Endothelial cell of umbilical vein (primary cell): ENCODE data around the gene PCGF1. TPM values are rescaled to one million over a fixed set of nuclear protein-coding genes. Genes with fewer than 3 reads are reported as not detected.
"Not testable (repeated sequence)": the region's sequence is repeated elsewhere in the genome, so short reads cannot be mapped to it uniquely, and the experiment has no call there.

ENCODE experiments used
- BruUV-seq: library from RNA; stranded (reverse); fragments of 400-500 nt; replicated peaks from 2 replicates; lab custom pipeline; 2021; lab: Mats Ljungman, UMichigan
- CTCF ChIA-PET: fragments of 300-600, 350-600 bp; sonication (Branson Sonifier 250); formaldehyde crosslinking; loops from one replicate; lab custom pipeline; 2021; ENCODE audit warnings: antibody characterized with exemption, inconsistent platforms; lab: Charles Lee
- POLR2A ChIA-PET: fragments of 300-600, 350-600 bp; sonication (Branson Sonifier 250); formaldehyde crosslinking; loops from one replicate; lab custom pipeline; 2021; ENCODE audit warnings: antibody characterized with exemption, inconsistent platforms; lab: Charles Lee
- DNase-seq: peaks from one replicate; pipeline ENCODE4 v3.0.0-alpha.2; 2011; ENCODE audit warnings: low read depth, low spot score
- FAIRE-seq: peaks from 2 replicates; lab custom pipeline; 2011; peaks lifted over from hg19 to GRCh38; lab: Jason Lieb, UNC
- H2AFZ ChIP-seq: 2 replicates; pipeline ENCODE4 v1.6.0; 2012; ENCODE audit warnings: low read depth, low read length, control low read depth, inconsistent platforms
- H3K27ac ChIP-seq: 2 replicates; pipeline ENCODE4 v1.5.1; 2011; ENCODE audit warnings: low read depth, mild to moderate bottlenecking, control low read depth, low read length, moderate library complexity; ENCODE audit not compliant: insufficient read depth
- H3K27me3 ChIP-seq, 2 experiments: 2 replicates each; pipeline versions ENCODE4 v1.6.0 to v1.6.1; 2011; ENCODE audit warnings: low read length in 2 of 2, mixed read lengths in 1 of 2; ENCODE audit not compliant: control insufficient read depth in 2 of 2, insufficient read depth in 2 of 2
- H3K36me3 ChIP-seq, 2 experiments: 2 replicates in 1 of 2; 3 replicates in 1 of 2; pipeline ENCODE4 v1.5.1; 2011; ENCODE audit warnings: low read length in 2 of 2, mild to moderate bottlenecking in 1 of 2, moderate library complexity in 1 of 2; ENCODE audit not compliant: control insufficient read depth in 2 of 2, insufficient read depth in 2 of 2; ENCODE audit errors: extremely low read depth in 1 of 2
- H3K4me1 ChIP-seq: 3 replicates; pipeline ENCODE4 v1.5.1; 2011; ENCODE audit warnings: mild to moderate bottlenecking, low read length; ENCODE audit not compliant: control insufficient read depth, insufficient read depth; ENCODE audit errors: extremely low read depth
- H3K4me2 ChIP-seq: 2 replicates; pipeline ENCODE4 v1.6.1; 2011; ENCODE audit warnings: low read length, control low read depth, mixed read lengths; ENCODE audit not compliant: insufficient read depth
- H3K4me3 ChIP-seq, 3 experiments: fragments of 200-600 bp in 1 of 3; sonication (generic), shearing (Covaris generic) in 1 of 3; replicated peaks in 1 of 3; 2 replicates each; pipeline ENCODE4 v1.5.1; 2011 to 2016; ENCODE audit warnings: control low read depth in 3 of 3, low read length in 3 of 3, mild to moderate bottlenecking in 2 of 3, inconsistent platforms in 1 of 3, low read depth in 1 of 3, moderate library complexity in 1 of 3; ENCODE audit not compliant: insufficient read depth in 1 of 3
- H3K79me2 ChIP-seq: 2 replicates; pipeline ENCODE4 v1.6.0; 2012; ENCODE audit warnings: low read length, inconsistent platforms; ENCODE audit not compliant: control insufficient read depth, insufficient read depth
- H3K9ac ChIP-seq: replicated peaks from 2 replicates; pipeline ENCODE3; 2011; ENCODE audit warnings: low read length, control low read depth; ENCODE audit not compliant: insufficient read depth; ENCODE audit errors: extremely low read depth
- H3K9me1 ChIP-seq: replicated peaks from 3 replicates; pipeline ENCODE4 v1.6.0; 2011; ENCODE audit warnings: mild to moderate bottlenecking, low read length; ENCODE audit not compliant: control insufficient read depth, insufficient read depth; ENCODE audit errors: extremely low read depth
- H3K9me3 ChIP-seq: replicated peaks from 2 replicates; pipeline ENCODE4 v1.5.1; 2012; ENCODE audit warnings: low read length, inconsistent platforms; ENCODE audit not compliant: control insufficient read depth, insufficient read depth
- H4K20me1 ChIP-seq: replicated peaks from 2 replicates; pipeline ENCODE3; 2011; ENCODE audit warnings: mild to moderate bottlenecking, low read length; ENCODE audit not compliant: control insufficient read depth, insufficient read depth; ENCODE audit errors: extremely low read depth
- CTCF ChIP-seq, 2 donors: IDR thresholded peaks; 1 replicate in 1 of 2; 2 replicates in 1 of 2; pipeline ENCODE4 v1.5.1; 2011; ENCODE audit warnings: low read length in 2 of 2, mild to moderate bottlenecking in 2 of 2, moderate library complexity in 2 of 2, control low read depth in 1 of 2, inconsistent platforms in 1 of 2, low read depth in 1 of 2; ENCODE audit not compliant: insufficient read depth in 1 of 2; ENCODE audit errors: extremely low read depth in 1 of 2
- EZH2 ChIP-seq: IDR thresholded peaks from 2 replicates; pipeline ENCODE4 v1.6.1; 2012; ENCODE audit warnings: borderline replicate concordance, low read depth, mild to moderate bottlenecking, moderate library complexity, low read length, inconsistent platforms; ENCODE audit not compliant: severe bottlenecking
- FOS ChIP-seq: IDR thresholded peaks from 2 replicates; pipeline ENCODE4 v1.6.1; 2011; ENCODE audit warnings: mild to moderate bottlenecking, low read length, moderate library complexity, borderline replicate concordance; ENCODE audit not compliant: insufficient read depth
- JUN ChIP-seq: IDR thresholded peaks from 2 replicates; pipeline ENCODE4 v1.6.1; 2011; ENCODE audit warnings: borderline replicate concordance, low read depth; ENCODE audit not compliant: insufficient read length, insufficient read depth
- MAX ChIP-seq: IDR thresholded peaks from 2 replicates; pipeline ENCODE4 v1.6.1; 2011; ENCODE audit not compliant: insufficient read depth, insufficient read length
- MYC ChIP-seq: IDR thresholded peaks from one replicate; pipeline ENCODE4 v1.6.1; 2011; ENCODE audit warnings: mild to moderate bottlenecking, low read depth, low read length
- POLR2A ChIP-seq: IDR thresholded peaks from 2 replicates; pipeline ENCODE4 v1.6.1; 2012; ENCODE audit warnings: low read depth, mild to moderate bottlenecking, control low read depth, low read length
- dilution Hi-C: fragments of 300-500 bp; cut with MboI; formaldehyde crosslinking; loops from one replicate; pipeline ENCODE4 v1.15.0; 2019; ENCODE audit warnings: low sequenced_read_pairs; ENCODE audit not compliant: extremely low pct_ligation_motif_present
- intact Hi-C: fragments of 100-400 bp; cut with micrococcal nuclease; formaldehyde crosslinking; loops from one replicate; pipeline ENCODE4 v1.10.0; 2022
- polyA plus RNA-seq, 4 experiments: library from polyadenylated mRNA; depleted of rRNA in 3 of 4; stranded (reverse) in 3 of 4; unstranded in 1 of 4; fragments of >200 nt; gene quantifications; 2 replicates each; pipeline versions ENCODE4 v1.2.1 to v1.2.3, GENCODE V29; 2011 to 2012; ENCODE audit warnings: missing spikeins in 1 of 4
- total RNA-seq: library from RNA; stranded (reverse); gene quantifications from 2 replicates; pipeline ENCODE4 v1.2.3, GENCODE V29; 2021

PCGF1 gene
- total and polyA plus RNA-seq, 2 donors (not counting 3 experiments of a cell fraction or from before 2014, with no cell fraction given): 17.4 to 19.2 TPM

GRCh38 chr2:74461187-74462053 is 46.1 kb downstream of the PCGF1 start:
- intact Hi-C loops: no loop called here
- H3K27ac ChIP-seq: no peak overlapping the region
- BruUV-seq: TSS peak; percentile 10
- no peaks in the 10 kb centered on the region for H4K20me1 ChIP-seq
- peaks cover 20% of the 10 kb centered on the region for H3K4me1 ChIP-seq
- FAIRE-seq (no peak), DNase-seq (no peak)
- H3K36me3 ChIP-seq: peaks cover 0 to 12% of the 10 kb centered on the region in 2 experiments
- no peak overlapping the region for H3K9ac ChIP-seq
- H3K4me2 ChIP-seq: no peak overlapping the region
- peaks cover 17% of the 10 kb centered on the region for H3K79me2 ChIP-seq
- no peak overlapping the region for H3K4me3 ChIP-seq
- dilution Hi-C loops: no loop called here
- no peaks in the 10 kb centered on the region for H3K9me3 ChIP-seq
- TF ChIP-seq JUN (no peak), EZH2 (no peak), FOS (no peak), MYC (no peak), CTCF (IDR thresholded peaks at IDR 0.05; ENCODE audit: extremely low read depth in 1 of 2, insufficient read depth in 1 of 2, low read depth in 1 of 2, low read length in 2 of 2) (no peak), MAX (no peak), POLR2A (no peak)
- no peaks in the 10 kb centered on the region for H3K27me3 ChIP-seq
- H3K9me1 ChIP-seq: no peaks in the 10 kb centered on the region
- CTCF ChIA-PET: interaction anchor here (0.6 to 1.5 kb wide), 5 partner anchors 13 to 126 kb away, joined by 4 to 8 read pairs (median 4); no protein-coding TSS in a partner anchor
- no peak overlapping the region for H2AFZ ChIP-seq
- POLR2A ChIA-PET: interaction anchor here (0.5 kb wide), 1 partner anchor 9 kb away, joined by 3 read pairs; no protein-coding TSS in a partner anchor

GRCh38 chr2:74460187-74460586 is 47.3 kb downstream of the PCGF1 start:
- Histone ChIP-seq H3K4me1 (peaks cover 25% of the 10 kb centered on the region), H3K36me3 (peaks cover 0 to 12% of the 10 kb centered on the region in 2 experiments), H3K79me2 (peaks cover 17% of the 10 kb centered on the region)
- H3K27me3 ChIP-seq, H4K20me1 ChIP-seq, H3K27ac ChIP-seq, BruUV-seq, H3K4me3 ChIP-seq, H3K9ac ChIP-seq, CTCF ChIA-PET, H2AFZ ChIP-seq, DNase-seq, H3K9me3 ChIP-seq, intact Hi-C loops, POLR2A ChIA-PET, dilution Hi-C loops, FAIRE-seq, H3K4me2 ChIP-seq, H3K9me1 ChIP-seq: not testable (repeated sequence)
